H1 (cell line): ENCODE data around the gene ARHGAP28. TPM values are rescaled to one million over a fixed set of nuclear protein-coding genes. Genes with fewer than 3 reads are reported as not detected.

Source experiments
- ASH2L ChIP-seq: fragments of 200-600, 300-600 bp; sonication (generic); IDR thresholded peaks from one replicate; pipeline ENCODE4 v1.7.1; 2017; ENCODE audit warnings: low read length
- BRCA1 ChIP-seq: IDR thresholded peaks from 2 replicates; pipeline ENCODE4 v1.6.1; 2012; ENCODE audit warnings: low read depth, low read length, improper control_type of control experiment
- CHD1 ChIP-seq: IDR thresholded peaks from 2 replicates; pipeline ENCODE4 v1.6.1; 2012; ENCODE audit warnings: low read depth, low read length, improper control_type of control experiment
- CHD7 ChIP-seq: fragments of 300-600 bp; sonication (generic); IDR thresholded peaks from 2 replicates; pipeline ENCODE4 v1.7.1; 2012; ENCODE audit warnings: low read length, moderate library complexity, mild to moderate bottlenecking, inconsistent platforms; ENCODE audit not compliant: insufficient replicate concordance
- CREB1 ChIP-seq: IDR thresholded peaks from 2 replicates; pipeline ENCODE4 v1.6.1; 2012; ENCODE audit warnings: inconsistent platforms
- EGR1 ChIP-seq: IDR thresholded peaks from 2 replicates; pipeline ENCODE4 v1.6.1; 2011; ENCODE audit warnings: low read depth, low read length, borderline replicate concordance
- HDAC6 ChIP-seq: IDR thresholded peaks from one replicate; pipeline ENCODE4 v1.7.1; 2012; ENCODE audit warnings: low read depth, mild to moderate bottlenecking, inconsistent platforms, low read length, moderate library complexity
- NRF1 ChIP-seq: IDR thresholded peaks from 2 replicates; pipeline ENCODE4 v1.6.1; 2011; ENCODE audit warnings: mild to moderate bottlenecking, low read depth, low read length, improper control_type of control experiment
- POU5F1 ChIP-seq: IDR thresholded peaks from 2 replicates; pipeline ENCODE4 v1.6.1; 2011; ENCODE audit warnings: low read depth, mild to moderate bottlenecking, low read length, moderate library complexity
- RAD21 ChIP-seq, 2 experiments: IDR thresholded peaks in 1 of 2; conservative IDR thresholded peaks in 1 of 2; 2 replicates each; pipeline ENCODE4 v1.6.1; 2011; ENCODE audit warnings: low read depth in 2 of 2, low read length in 2 of 2, improper control_type of control experiment in 1 of 2, inconsistent platforms in 1 of 2, mild to moderate bottlenecking in 1 of 2, moderate library complexity in 1 of 2
- RFX5 ChIP-seq: IDR thresholded peaks from 2 replicates; pipeline ENCODE4 v1.6.1; 2011; ENCODE audit warnings: low read depth, low read length, improper control_type of control experiment, borderline replicate concordance
- USF2 ChIP-seq: IDR thresholded peaks from 2 replicates; pipeline ENCODE4 v1.6.1; 2011; ENCODE audit warnings: low read length, improper control_type of control experiment
- polyA plus RNA-seq, 7 experiments: library from polyadenylated mRNA; depleted of rRNA in 3 of 7; stranded (reverse) in 5 of 7; unstranded in 2 of 7; fragments of >200 nt in 5 of 7; fragments of 200-250 nt in 2 of 7; gene quantifications; 1 replicate in 5 of 7; 2 replicates in 1 of 7; 4 replicates in 1 of 7; pipeline versions ENCODE4 v1.2.1 to v1.2.3, GENCODE V29; 2011 to 2013; ENCODE audit warnings: missing spikeins in 2 of 7, mixed read lengths in 2 of 7
- total RNA-seq: library from RNA; stranded (reverse); fragmentation: NEBNext Ultra II Directional; extraction: Animal tissue kit (Norgen Biotek cat#: 25700); gene quantifications from 2 replicates; pipeline ENCODE4 v1.2.1, GENCODE V29; 2021

The ARHGAP28 gene
- total and polyA plus RNA-seq, 2 of the 8 experiments (the other 6 are each of a cell fraction or from before 2014, with no cell fraction given): 2.9 to 14.4 TPM

- TF ChIP-seq CHD7: no peak
- TF ChIP-seq USF2: no peak
- no peak for TF ChIP-seq POU5F1
- no peak for TF ChIP-seq NRF1
- no peak for TF ChIP-seq ASH2L
- TF ChIP-seq EGR1: no peak
- no peak for TF ChIP-seq HDAC6
- no peak for TF ChIP-seq RFX5
- TF ChIP-seq CHD1: no peak
- TF ChIP-seq BRCA1: no peak
- TF ChIP-seq CREB1: no peak
- no peak for TF ChIP-seq RAD21 (IDR thresholded peaks at IDR 0.05 in 1 of 2, conservative IDR thresholded peaks at IDR 0.05 in 1 of 2; ENCODE audit: low read depth in 2 of 2, low read length in 2 of 2)
These were observed 198.8 kb downstream of the ARHGAP28 start (continued) for GRCh38 chr18:6928359-6928758.
